GM21360 (cell line): ENCODE measurements around the gene HOOK1.
"Not testable (repeated sequence)": the region's sequence is repeated elsewhere in the genome, so short reads cannot be mapped to it uniquely, and the experiment has no call there.

Experiments
- ATAC-seq: cut with Tn5 transposase; IDR thresholded peaks from one replicate; pipeline ENCODE4 v1.9.1; 2021; ENCODE audit warnings: mild to moderate bottlenecking, moderate library complexity; ENCODE audit not compliant: unreplicated experiment

HOOK1 gene

DNA sequence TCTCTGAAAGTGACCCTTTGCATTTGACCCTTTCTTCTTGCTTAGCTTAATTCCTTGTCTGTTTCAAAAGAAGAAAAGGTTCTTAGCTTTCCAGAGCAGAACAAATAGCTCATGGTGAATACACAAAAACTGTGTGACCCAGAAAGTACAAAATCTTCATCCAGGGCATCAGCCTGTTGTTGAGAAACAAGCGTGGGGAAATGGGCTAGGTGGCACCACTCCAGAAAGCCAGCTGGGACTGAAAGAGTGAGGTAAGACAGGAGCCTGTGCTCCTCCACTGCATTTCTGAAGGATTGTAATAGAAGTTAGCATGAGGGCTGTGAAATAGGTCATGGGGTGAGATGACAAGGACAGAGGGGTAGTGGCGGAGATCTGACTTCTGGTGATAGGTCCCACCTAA is 66.0 kb downstream of the HOOK1 start:
- no peak for ATAC-seq

DNA sequence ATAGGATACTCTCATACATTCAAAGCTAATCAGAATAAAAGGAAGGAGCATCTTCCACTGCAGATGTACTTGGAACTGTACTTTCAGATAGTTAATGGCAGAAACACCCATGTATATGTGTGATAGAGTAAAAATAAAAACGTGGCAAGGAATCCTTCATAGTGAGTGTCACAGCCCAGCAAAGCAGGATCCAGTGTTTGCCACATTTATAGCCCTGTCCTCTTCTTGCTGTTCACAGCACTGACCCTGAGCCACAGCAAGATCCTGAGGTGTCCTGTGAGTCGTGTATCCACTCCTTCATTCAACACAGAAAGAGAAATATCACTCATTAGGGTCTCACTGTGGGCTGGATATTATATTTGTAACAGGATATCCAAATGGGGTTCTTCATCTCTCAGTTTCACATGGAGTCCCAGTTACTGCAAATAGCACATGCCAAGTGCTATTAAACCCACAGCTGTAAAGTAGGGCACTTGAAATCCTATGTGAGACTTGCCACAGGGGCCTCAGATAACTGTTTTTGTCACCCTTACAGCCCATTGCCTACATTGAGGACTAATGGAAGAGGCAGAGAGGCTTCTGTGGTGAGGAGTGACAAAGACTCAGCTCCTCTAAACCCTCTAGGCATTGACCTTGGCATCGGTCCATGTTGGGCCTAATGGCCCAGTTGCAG is 70.5 kb downstream of the HOOK1 start:
- ATAC-seq = no peak

DNA sequence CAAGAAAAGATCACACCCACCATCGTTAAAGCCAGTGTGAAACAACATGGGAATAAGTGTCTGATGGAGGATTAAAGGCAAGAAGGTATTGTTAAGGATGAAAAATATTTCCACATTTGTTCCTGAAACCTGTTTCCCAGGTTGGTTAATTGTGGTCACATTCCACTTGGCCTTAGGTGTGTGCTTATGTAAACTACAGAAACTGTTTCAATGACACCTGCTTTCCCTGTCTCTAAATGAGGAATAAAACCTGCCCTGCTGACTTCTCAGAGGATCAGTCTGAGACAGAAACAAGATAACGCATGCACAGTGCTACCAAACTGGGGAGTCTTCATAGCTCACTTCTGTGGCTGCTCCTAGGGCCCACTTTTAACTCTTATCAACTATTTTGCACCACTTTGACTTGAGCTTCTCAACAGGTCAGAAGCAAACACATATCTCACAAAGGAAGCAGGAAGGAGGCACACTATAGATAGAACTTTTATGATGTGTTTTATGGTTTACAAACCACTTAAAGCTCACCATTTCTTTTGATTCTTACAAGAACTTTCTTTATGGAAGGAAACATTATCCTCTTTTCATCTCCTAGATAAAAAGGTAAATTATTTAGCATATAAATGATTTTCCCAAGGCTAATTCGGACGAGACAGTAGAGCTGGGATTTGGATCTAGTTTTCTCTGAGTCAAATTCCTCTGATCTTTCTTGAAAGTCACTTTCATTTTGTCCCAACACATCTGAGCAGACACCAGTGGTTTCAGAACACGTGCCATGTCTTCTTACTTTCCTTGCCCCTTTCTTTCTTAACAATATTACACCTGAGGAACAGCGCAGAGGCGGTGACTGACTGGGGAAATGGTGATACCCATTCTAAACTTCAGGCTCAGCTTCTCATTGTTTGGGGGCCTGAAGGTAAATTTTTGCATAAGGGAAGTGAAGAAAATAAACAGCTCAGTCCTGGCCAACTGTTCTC is 78.4 kb downstream of the HOOK1 start:
- no peak for ATAC-seq

DNA sequence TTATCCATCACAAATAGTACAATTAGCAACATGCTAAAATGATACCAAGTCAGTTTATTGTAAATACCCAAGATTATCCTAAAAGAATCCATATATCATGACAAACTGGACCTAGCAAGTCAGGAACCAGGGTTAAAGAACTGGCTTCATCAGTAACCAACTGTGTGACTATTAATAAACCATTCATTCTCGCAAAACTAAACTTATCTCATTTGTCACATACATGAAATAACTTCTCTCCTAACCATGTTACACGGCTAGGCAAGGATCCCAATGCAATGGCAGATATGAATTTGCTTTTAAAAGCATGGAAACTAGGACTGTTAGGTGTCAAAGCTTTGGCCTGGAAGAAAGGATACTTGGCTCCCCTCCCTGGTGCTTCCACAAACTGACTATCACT is 82.4 kb downstream of the HOOK1 start:
- ATAC-seq = no peak

DNA sequence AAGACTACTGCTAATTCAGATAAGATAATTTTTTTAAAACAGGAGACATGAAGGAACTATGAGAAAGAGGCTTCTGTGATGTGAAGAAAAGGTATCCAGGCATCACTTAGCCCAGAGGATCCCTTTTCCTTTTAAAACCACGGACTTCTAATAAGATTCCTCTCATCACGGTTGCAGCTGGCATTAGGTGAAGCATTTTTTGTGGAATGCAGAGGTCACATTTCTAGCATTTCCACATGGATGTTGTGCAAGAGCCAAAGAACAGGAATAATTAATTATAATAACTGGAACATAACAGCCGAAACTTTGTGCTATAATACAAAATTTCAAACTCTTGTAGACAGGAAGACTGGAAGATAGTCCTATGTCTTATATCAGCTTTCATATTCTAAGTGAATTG is 84.2 kb downstream of the HOOK1 start:
- ATAC-seq = no peak

DNA sequence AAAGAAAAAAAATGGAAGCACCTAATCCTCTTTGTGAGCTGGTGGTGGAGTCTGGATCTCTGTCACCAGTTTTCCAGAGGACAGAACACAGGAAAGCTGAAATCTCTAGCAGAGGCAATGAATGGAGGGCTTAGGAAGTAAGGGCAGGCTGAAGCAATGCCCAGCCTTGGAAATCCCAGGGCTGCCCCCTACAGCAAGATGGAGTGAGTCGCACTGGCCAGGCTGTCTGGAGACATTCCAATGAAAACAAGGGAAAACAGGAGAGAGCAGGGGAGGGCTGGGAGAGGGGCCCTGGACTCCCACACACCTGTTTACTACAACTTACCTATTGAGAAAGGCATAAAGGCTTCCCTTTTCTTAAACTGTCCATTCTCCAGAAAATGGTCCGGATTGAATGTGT is 85.9 kb downstream of the HOOK1 start:
- no peak for ATAC-seq

DNA sequence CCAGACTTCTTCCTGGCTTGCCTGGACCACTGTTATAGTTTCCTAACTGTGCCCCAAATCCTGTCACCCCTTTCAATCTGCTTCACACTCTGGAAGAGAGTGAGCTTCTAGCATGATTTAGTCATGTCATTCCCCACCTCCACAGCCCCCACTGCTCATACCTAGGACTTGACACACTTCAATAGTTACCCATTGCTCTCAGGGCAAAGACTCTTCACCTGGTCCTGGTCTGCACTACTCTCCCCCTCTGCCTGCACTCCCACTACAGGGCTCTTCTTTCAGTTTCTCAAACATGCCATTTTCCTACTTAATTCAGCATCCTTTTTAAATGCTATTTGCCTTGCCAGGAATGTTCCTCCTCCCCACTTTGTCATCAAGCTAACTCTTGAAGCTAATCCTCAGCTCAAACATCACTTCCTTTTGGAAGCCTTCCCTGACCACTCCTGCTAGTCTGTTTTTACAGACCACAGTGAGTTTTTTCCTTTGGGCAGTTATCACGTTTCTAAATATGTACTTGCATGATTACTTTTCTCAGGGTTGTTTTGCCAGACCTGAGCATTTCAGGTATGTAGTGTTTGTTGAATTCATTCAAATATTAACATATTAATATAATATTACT is 87.1 kb downstream of the HOOK1 start:
- ATAC-seq = no peak

DNA sequence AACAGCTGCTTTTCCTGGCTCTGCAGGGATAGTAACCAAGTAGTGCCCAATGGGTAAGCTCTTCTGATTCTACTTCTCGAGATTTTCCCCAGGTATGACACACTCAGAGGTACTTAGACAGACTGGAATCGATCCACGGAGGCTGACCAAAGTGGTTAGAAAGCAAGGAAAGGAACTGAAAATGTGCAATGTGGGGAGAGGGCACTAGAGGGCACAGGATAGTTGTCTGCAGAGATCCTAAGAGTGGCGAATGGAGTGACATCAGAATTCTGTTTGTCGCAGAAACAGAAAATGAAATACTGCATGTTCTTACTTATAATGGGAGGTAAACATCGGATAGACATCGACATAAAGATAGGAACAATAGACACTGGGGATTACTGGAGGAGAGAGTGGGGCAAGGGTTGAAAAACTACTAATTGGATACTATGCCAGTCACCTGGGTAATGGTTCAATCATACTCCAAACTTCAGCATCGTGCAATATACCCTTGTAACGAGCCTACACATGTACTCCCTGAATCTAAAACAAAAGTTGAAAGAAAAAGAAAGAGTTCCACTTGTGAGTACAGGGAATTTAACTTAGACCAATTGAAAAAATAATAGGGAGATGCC is 88.5 kb downstream of the HOOK1 start:
- peak; percentile 86 for ATAC-seq

DNA sequence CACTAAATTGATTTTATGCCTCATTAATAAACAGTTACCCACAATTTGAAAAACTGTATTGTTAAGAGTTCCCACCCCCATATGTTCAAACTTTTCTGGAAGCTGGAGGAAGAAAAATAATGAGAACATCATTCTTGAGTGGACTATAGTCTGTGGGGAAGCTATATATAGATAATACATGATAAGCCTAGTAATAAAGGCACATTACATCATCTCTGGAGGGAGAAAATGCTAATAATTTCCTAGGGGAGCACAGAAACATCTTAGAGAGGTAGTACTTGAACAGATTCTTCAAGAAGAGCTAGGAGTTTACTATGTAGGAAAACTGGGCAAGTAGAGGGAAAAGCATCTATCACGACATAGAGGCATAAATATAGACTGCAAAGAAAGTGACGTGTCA is 92.2 kb downstream of the HOOK1 start:
- ATAC-seq = no peak

DNA sequence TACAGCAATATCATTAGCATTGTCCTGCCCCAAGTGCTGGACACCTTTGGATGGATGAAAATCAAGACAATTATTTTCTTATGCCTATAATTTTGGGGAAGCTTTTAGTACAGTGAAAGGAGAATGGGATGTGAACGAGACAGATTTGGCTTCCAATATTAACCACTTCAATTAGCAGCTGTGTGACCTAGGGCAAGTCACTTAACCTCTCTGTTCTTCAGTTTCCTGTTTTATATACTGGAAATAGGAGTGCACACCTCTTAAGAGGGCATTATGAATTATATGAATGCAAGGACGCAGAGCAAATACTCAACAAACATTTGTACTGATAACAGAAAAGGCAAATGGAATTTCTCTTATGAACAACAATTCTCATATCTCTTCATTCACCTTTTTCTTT is 93.3 kb downstream of the HOOK1 start:
- no peak for ATAC-seq

DNA sequence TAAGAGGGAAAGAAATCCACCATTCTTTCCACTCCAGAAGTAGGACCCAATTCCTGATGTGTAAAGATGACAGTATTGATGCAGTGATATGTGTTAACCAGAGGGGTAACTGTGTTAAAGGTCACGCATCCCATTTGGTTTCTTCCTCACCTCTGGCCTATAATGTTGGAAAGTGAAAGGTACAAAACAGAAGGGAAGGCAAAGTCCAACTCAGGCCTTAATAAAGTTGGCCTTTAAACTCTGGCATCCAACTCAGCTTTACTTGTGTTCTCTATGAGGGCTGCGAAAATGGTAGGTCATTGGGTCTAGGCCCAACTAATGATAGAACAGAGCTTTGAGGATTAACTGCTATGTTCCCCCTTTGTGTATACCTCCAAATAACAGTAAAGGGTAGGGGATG is 93.9 kb downstream of the HOOK1 start:
- no peak for ATAC-seq

DNA sequence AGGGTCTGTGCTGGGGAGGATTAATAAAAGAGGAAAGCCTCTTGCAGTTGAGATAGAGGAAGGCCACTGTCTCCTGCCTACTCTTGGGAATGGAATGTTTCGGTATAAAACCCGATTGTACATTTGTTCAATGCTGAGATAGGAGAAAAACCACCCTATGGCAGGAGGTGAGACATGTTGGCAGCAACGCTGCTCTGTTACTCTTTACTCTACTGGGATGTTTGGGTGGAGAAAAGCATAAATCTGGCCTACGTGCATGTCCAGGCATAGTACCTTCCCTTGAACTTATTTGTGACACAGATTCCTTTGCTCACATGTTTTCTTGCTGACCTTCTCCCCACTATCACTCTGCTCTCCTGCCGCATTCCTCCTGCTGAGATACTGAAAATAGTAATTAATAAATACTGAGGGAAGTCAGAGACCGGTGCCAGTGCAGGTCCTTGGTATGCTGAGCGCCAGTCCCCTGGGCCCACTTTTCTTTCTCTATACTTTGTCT is 100.1 kb downstream of the HOOK1 start:
- ATAC-seq = not testable (repeated sequence)

DNA sequence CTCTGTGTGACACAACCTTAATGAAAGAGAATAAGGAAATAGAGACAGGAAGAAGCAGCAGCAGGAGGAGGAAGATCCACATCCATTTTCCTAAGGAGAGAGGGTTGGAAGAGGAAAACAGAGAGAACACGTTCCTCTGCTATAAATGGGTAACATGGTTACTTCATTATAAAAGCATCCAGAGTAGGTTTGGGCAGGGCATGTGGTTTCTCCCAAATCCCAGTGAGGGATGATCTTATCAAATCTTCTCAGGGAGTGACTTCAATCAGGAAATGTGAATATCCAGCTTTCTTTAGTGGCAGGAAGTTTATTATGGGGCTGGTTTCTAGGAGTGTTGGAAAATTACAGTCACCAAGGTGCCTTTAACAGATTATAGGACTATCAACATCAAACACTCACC is 100.8 kb downstream of the HOOK1 start:
- no peak for ATAC-seq

DNA sequence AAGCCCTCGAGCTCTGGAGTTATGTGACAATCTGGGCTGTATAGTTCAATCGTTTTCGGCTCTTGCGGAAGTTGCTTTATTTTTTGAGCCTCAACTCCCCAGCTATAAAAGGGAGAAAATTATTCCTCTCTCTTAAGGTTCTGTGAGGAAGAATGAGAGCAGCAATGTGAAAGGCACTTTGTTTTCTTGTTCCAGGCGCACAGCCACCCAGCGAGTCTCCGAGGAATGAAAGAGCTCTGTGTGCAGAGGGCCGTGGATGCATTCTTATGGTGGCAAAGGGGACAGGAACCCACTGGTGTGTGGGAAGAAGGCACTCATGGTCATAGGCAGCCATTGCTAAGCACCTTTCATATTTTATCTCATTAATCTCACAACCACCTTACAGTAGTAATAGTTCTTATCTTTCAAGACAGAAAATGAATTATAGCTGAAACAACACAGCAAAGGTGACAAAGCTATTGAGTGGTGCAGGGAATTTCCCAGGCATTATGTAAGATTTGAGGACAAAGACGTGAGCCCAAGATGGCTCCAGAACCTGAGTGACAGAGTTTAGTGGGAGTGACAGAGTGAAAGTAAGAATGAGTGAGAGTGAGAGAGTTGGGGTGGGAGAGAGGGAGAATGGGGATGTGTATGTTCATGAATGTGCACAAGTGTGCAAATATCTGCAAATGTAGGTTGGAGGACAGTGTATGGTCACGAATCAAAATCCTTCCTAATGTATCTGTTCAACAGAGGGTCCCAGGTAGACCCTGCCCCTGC is 102.5 kb downstream of the HOOK1 start:
- ATAC-seq = no peak

DNA sequence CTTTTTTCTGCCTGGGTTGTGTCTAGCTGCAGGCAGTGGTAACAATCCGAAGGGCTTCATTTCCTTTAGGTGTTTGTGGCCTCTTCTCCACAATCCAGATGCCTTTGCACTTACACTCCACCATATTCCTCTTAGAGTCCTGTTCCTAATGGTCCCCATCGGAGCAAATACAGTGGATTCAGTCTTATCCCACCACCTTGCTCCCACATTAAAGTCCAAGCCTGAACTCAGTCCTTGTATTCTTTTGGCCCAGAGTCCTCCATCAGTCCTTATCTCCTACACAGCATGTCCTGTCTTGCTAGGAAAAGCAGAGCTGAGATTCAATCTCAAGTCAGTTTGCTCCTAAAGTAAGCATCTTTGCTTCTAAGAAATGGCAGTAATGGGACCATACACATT is 103.0 kb downstream of the HOOK1 start:
- ATAC-seq = no peak

DNA sequence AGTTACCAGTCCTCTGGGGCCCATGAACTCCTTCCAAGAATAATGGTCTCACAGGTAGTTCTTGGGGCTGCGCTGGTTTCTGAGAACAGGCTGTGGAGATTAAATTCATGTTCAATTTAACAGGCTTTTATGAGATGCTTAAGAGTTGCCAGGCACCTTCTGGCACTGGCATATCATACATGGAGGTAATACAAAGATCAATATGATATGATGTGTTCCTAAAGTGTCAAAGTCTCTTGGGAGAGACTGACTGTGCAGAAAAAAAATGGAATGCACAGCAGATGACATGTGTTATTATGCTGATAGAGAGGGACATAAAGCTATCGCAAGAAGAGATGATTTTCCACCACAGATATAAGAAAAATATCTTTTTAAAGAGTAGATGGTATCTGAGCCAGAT is 105.0 kb downstream of the HOOK1 start:
- no peak for ATAC-seq

DNA sequence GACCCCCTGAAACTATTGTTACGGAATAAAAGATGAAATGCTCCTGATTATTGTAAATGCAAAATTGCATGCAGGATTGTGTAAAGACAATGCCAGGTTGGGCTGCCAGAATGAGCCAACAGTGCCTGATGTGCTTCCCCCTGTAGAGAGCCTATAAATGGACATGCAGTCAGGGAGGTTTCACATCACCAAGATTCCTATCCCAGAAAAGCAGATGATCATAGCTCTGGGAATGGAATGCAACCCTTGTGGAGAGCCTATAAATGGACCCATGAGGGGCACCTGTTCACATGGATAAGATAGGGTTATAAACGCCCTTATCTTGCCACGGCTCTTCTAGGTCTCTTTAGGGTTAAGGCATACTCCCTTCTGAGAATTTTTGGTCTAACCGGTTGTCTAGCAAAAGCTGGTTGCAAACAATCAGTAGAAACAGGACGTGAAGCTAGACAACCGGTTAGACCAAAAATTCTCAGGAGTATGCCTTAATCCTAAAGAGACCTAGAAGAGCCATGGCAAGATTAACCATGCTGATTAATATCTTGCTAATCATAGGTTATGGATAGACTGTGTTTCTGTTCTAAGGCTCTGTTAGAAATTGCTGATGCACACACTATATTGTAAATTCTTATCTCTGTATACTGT is 106.6 kb downstream of the HOOK1 start:
- not testable (repeated sequence) for ATAC-seq

DNA sequence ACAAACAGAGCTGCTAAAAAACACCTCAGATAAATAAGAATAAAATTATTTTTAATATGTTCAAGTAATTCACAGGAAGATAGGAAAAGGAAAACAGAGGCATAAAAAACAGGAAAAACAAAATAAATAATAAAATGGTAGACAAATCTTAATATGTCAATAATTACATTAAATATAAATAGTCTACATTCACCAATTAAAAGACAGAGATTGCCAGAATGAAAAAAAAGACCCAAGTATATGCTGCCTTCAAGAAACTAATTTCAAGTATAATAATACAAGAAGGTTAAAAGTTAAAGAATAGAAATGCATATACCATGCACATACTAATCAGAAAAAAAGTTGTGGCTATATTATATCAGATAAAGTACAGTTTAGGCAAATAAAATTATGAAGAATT is 109.9 kb downstream of the HOOK1 start:
- no peak for ATAC-seq
